ENCODE measurements around the gene CNTN1. TPM values are rescaled to one million over a fixed set of nuclear protein-coding genes. Genes with fewer than 3 reads are reported as not detected.

CNTN1 gene
- polyA plus RNA-seq, 1 donor from 2014 or later: 101 TPM

DNA sequence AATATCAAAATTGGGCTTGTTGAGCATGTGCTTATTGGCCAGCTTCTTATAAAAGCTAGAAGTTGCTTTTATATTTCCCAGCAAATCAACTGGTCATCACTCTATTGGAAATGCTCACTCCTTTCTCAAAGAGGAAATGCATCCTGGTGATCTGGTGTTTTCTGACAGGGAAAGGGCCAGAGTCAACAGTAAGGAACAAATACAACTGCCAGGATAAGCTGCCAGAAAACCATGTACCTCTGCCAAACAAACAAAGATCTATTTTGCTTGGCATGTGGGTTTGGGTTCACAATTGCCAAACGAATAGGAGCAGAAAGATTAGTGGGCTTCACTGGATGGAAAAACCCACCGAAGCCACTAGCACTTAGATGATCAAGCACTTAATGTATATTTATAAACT, 369.0 kb downstream of the CNTN1 start:
- Histone ChIP-seq H3K9me3 (ENCODE audit: low read length) (no peaks in the 10 kb centered on the region), H3K79me2 (replicated peaks; ENCODE audit: insufficient read depth, low read length) (no peaks in the 10 kb centered on the region), H3K9me2 (ENCODE audit: insufficient read depth, low read length) (no peaks in the 10 kb centered on the region), H3K36me3 (ENCODE audit: insufficient read depth, low read length) (no peaks in the 10 kb centered on the region), H4K20me1 (ENCODE audit: insufficient read depth) (no peaks in the 10 kb centered on the region), H2AFZ (ENCODE audit: low read depth, low read length) (no peak overlapping the region), H3K9ac (ENCODE audit: low read length) (no peak overlapping the region), H3F3A (ENCODE audit: insufficient read depth, low read length, poor library complexity, severe bottlenecking) (no peaks in the 10 kb centered on the region), H3K4me3 (ENCODE audit: low read length) (no peak overlapping the region), H3K4me2 (ENCODE audit: low read length) (no peak overlapping the region), H3K27ac (ENCODE audit: low read length) (no peak overlapping the region), H3K27me3 (ENCODE audit: insufficient read depth, low read depth, low read length) (no peaks in the 10 kb centered on the region)
- TF ChIP-seq, protein P1, sequence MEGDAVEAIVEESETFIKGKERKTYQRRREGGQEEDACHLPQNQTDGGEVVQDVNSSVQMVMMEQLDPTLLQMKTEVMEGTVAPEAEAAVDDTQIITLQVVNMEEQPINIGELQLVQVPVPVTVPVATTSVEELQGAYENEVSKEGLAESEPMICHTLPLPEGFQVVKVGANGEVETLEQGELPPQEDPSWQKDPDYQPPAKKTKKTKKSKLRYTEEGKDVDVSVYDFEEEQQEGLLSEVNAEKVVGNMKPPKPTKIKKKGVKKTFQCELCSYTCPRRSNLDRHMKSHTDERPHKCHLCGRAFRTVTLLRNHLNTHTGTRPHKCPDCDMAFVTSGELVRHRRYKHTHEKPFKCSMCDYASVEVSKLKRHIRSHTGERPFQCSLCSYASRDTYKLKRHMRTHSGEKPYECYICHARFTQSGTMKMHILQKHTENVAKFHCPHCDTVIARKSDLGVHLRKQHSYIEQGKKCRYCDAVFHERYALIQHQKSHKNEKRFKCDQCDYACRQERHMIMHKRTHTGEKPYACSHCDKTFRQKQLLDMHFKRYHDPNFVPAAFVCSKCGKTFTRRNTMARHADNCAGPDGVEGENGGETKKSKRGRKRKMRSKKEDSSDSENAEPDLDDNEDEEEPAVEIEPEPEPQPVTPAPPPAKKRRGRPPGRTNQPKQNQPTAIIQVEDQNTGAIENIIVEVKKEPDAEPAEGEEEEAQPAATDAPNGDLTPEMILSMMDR (IDR thresholded peaks at IDR 0.05; ENCODE audit: poor library complexity, severe bottlenecking): no peak
- TF ChIP-seq MXI1 (conservative IDR thresholded peaks at IDR 0.05; ENCODE audit: poor library complexity, severe bottlenecking): no peak
- TF ChIP-seq, protein P2, sequence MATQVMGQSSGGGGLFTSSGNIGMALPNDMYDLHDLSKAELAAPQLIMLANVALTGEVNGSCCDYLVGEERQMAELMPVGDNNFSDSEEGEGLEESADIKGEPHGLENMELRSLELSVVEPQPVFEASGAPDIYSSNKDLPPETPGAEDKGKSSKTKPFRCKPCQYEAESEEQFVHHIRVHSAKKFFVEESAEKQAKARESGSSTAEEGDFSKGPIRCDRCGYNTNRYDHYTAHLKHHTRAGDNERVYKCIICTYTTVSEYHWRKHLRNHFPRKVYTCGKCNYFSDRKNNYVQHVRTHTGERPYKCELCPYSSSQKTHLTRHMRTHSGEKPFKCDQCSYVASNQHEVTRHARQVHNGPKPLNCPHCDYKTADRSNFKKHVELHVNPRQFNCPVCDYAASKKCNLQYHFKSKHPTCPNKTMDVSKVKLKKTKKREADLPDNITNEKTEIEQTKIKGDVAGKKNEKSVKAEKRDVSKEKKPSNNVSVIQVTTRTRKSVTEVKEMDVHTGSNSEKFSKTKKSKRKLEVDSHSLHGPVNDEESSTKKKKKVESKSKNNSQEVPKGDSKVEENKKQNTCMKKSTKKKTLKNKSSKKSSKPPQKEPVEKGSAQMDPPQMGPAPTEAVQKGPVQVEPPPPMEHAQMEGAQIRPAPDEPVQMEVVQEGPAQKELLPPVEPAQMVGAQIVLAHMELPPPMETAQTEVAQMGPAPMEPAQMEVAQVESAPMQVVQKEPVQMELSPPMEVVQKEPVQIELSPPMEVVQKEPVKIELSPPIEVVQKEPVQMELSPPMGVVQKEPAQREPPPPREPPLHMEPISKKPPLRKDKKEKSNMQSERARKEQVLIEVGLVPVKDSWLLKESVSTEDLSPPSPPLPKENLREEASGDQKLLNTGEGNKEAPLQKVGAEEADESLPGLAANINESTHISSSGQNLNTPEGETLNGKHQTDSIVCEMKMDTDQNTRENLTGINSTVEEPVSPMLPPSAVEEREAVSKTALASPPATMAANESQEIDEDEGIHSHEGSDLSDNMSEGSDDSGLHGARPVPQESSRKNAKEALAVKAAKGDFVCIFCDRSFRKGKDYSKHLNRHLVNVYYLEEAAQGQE (IDR thresholded peaks at IDR 0.05; ENCODE audit: borderline replicate concordance): no peak
- no peak for TF ChIP-seq EZH2 (IDR thresholded peaks at IDR 0.05; ENCODE audit: borderline replicate concordance, insufficient read depth, low read length, poor library complexity, severe bottlenecking)
- TF ChIP-seq EP300 (conservative IDR thresholded peaks at IDR 0.05; ENCODE audit: poor library complexity, severe bottlenecking): no peak
- no peak for TF ChIP-seq SMC3 (conservative IDR thresholded peaks at IDR 0.05; ENCODE audit: poor library complexity)
- TF ChIP-seq TAF1 (IDR thresholded peaks at IDR 0.05; ENCODE audit: low read depth): no peak
- TF ChIP-seq RAD21 (conservative IDR thresholded peaks at IDR 0.05): no peak

DNA sequence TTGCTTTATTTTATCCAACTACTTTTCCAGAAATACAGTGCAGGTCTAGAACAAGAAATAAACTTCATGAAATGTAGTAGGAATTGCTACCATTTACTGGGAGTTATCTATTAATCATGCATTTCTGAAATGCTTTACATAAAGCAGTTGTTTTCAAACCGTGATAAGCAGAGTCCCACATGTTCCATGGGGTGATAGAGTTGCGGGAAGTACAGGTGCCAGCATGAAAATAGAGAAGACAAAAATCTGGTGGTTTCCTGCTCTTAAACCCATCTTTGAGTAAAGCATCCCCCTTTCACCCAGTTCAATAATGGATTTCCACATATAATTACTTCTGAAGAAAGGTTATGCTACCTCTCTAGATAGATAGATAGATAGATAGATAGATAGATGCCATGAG, 372.2 kb downstream of the CNTN1 start:
- no peaks in the 10 kb centered on the region for H3K9me2 ChIP-seq (ENCODE audit: insufficient read depth, low read length)
- no peak for TF ChIP-seq SMC3 (conservative IDR thresholded peaks at IDR 0.05; ENCODE audit: poor library complexity)
- TF ChIP-seq EZH2 (IDR thresholded peaks at IDR 0.05; ENCODE audit: borderline replicate concordance, insufficient read depth, low read length, poor library complexity, severe bottlenecking): no peak
- TF ChIP-seq TAF1 (IDR thresholded peaks at IDR 0.05; ENCODE audit: low read depth): no peak
- TF ChIP-seq, protein P1 (IDR thresholded peaks at IDR 0.05; ENCODE audit: poor library complexity, severe bottlenecking): no peak
- no peak for TF ChIP-seq RAD21 (conservative IDR thresholded peaks at IDR 0.05)
- no peak for TF ChIP-seq POLR2AphosphoS5 (IDR thresholded peaks at IDR 0.05)
- no peak for TF ChIP-seq MXI1 (conservative IDR thresholded peaks at IDR 0.05; ENCODE audit: poor library complexity, severe bottlenecking)
- TF ChIP-seq, protein P2 (IDR thresholded peaks at IDR 0.05; ENCODE audit: borderline replicate concordance): no peak
- no peak for TF ChIP-seq EP300 (conservative IDR thresholded peaks at IDR 0.05; ENCODE audit: poor library complexity, severe bottlenecking)
- H3K9me3 ChIP-seq (ENCODE audit: low read length): no peaks in the 10 kb centered on the region
- H3K4me2 ChIP-seq (ENCODE audit: low read length): no peak overlapping the region
- H3K36me3 ChIP-seq (ENCODE audit: insufficient read depth, low read length): no peaks in the 10 kb centered on the region
- H3K9ac ChIP-seq (ENCODE audit: low read length): no peak overlapping the region
- H3K27ac ChIP-seq (ENCODE audit: low read length): no peak overlapping the region
- no peaks in the 10 kb centered on the region for H4K20me1 ChIP-seq (ENCODE audit: insufficient read depth)
- no peaks in the 10 kb centered on the region for H3K27me3 ChIP-seq (ENCODE audit: insufficient read depth, low read depth, low read length)
- no peaks in the 10 kb centered on the region for H3F3A ChIP-seq (ENCODE audit: insufficient read depth, low read length, poor library complexity, severe bottlenecking)
- H3K79me2 ChIP-seq (replicated peaks; ENCODE audit: insufficient read depth, low read length): no peaks in the 10 kb centered on the region
- no peak overlapping the region for H2AFZ ChIP-seq (ENCODE audit: low read depth, low read length)
- H3K4me3 ChIP-seq (ENCODE audit: low read length): no peak overlapping the region

Data from neural cell (in vitro differentiated cells).